HG02970 (cell line): ENCODE measurements around the gene RNASEH2B.

Source experiments
- ATAC-seq: cut with Tn5 transposase; IDR thresholded peaks from one replicate; pipeline ENCODE4 v1.9.1; 2021; ENCODE audit warnings: mild to moderate bottlenecking, moderate library complexity, moderate number of reproducible peaks; ENCODE audit not compliant: unreplicated experiment, low FRiP score

Gene RNASEH2B

GRCh38 chr13:50934735-50935435 is 25.3 kb downstream of the RNASEH2B start:
- no peak for ATAC-seq

GRCh38 chr13:50936679-50937078 is 27.1 kb downstream of the RNASEH2B start:
- ATAC-seq: no peak

GRCh38 chr13:50940509-50940908 is 30.9 kb downstream of the RNASEH2B start:
- no peak for ATAC-seq

GRCh38 chr13:50941146-50941545 is 31.6 kb downstream of the RNASEH2B start:
- ATAC-seq: no peak

- no peak for ATAC-seq
Observed at GRCh38 chr13:50942630-50943311, 33.2 kb downstream of the RNASEH2B start.

GRCh38 chr13:50945669-50946068 is 36.1 kb downstream of the RNASEH2B start:
- ATAC-seq: no peak

GRCh38 chr13:50948601-50949000 is 39.0 kb downstream of the RNASEH2B start:
- ATAC-seq: no peak

GRCh38 chr13:50950849-50951248 is 41.3 kb downstream of the RNASEH2B start:
- no peak for ATAC-seq

- no peak for ATAC-seq
Observed at GRCh38 chr13:50951366-50951765, 41.8 kb downstream of the RNASEH2B start.

GRCh38 chr13:50955241-50955640 is 45.6 kb downstream of the RNASEH2B start:
- no peak for ATAC-seq

- no peak for ATAC-seq
Observed at GRCh38 chr13:50955798-50956197, 46.2 kb downstream of the RNASEH2B start.

GRCh38 chr13:50957620-50958019 is 48.0 kb downstream of the RNASEH2B start:
- no peak for ATAC-seq

- no peak for ATAC-seq
Observed at GRCh38 chr13:50969691-50970090, 60.1 kb downstream of the RNASEH2B start.

- ATAC-seq: no peak
Observed at GRCh38 chr13:50970956-50971355, 61.4 kb downstream of the RNASEH2B start.

- no peak for ATAC-seq
Observed at GRCh38 chr13:50974268-50974667, 64.7 kb downstream of the RNASEH2B start.

- no peak for ATAC-seq
Observed at GRCh38 chr13:50979187-50979586, 69.6 kb downstream of the RNASEH2B start.

- ATAC-seq: no peak
Observed at GRCh38 chr13:50981686-50982085, 72.1 kb downstream of the RNASEH2B start.

- no peak for ATAC-seq
Observed at GRCh38 chr13:50989476-50989875, 79.9 kb downstream of the RNASEH2B start.

GRCh38 chr13:50990065-50990817 is 80.7 kb downstream of the RNASEH2B start:
- no peak for ATAC-seq

GRCh38 chr13:50990818-50991506 is 81.4 kb downstream of the RNASEH2B start:
- ATAC-seq: no peak
